Activated T-cell treated with anti-CD3 and anti-CD28 coated beads, Interleukin-2, amount 50 U/mL, for 72 hours (primary cell): ENCODE results near the gene ARHGAP29. TPM values are rescaled to one million over a fixed set of nuclear protein-coding genes. Genes with fewer than 3 reads are reported as not detected.

Experiments
- ATAC-seq, 2 donors: fragments of 150-1000 bp; cut with Tn5 transposase; replicated peaks in 1 of 2; 2 replicates each; pipeline ENCODE4 v1.10.0; 2021; ENCODE audit warnings: moderate library complexity in 2 of 2, mild to moderate bottlenecking in 1 of 2
- DNase-seq, 2 donors: peaks; one replicate each; pipeline ENCODE4 v3.0.0; 2021 to 2022; ENCODE audit warnings: mixed read lengths in 1 of 2
- H3K27ac Mint-ChIP-seq: one replicate; pipeline ENCODE4 v1.8.0; 2022; ENCODE audit warnings: mild to moderate bottlenecking, moderate library complexity, mixed read lengths
- H3K27me3 Mint-ChIP-seq: one replicate; pipeline ENCODE4 v1.8.0; 2022; ENCODE audit warnings: low read depth, mixed read lengths
- H3K36me3 Mint-ChIP-seq, 2 donors: one replicate each; pipeline ENCODE4 v1.8.0; 2022; ENCODE audit warnings: mixed read lengths in 2 of 2, mild to moderate bottlenecking in 1 of 2; ENCODE audit not compliant: insufficient read depth in 2 of 2
- H3K4me1 Mint-ChIP-seq: one replicate; pipeline ENCODE4 v1.8.0; 2022; ENCODE audit warnings: low read depth, mixed read lengths
- H3K4me3 Mint-ChIP-seq, 2 donors: one replicate each; pipeline ENCODE4 v1.8.0; 2022; ENCODE audit warnings: mild to moderate bottlenecking in 2 of 2, mixed read lengths in 2 of 2, moderate library complexity in 2 of 2
- H3K9me3 Mint-ChIP-seq, 2 donors: one replicate each; pipeline ENCODE4 v1.8.0; 2022; ENCODE audit warnings: mixed read lengths in 2 of 2
- total RNA-seq, 2 donors: library from RNA; stranded (reverse); gene quantifications; one replicate each; pipeline ENCODE4 v1.2.3, GENCODE V29; 2022

The ARHGAP29 gene, protein sequence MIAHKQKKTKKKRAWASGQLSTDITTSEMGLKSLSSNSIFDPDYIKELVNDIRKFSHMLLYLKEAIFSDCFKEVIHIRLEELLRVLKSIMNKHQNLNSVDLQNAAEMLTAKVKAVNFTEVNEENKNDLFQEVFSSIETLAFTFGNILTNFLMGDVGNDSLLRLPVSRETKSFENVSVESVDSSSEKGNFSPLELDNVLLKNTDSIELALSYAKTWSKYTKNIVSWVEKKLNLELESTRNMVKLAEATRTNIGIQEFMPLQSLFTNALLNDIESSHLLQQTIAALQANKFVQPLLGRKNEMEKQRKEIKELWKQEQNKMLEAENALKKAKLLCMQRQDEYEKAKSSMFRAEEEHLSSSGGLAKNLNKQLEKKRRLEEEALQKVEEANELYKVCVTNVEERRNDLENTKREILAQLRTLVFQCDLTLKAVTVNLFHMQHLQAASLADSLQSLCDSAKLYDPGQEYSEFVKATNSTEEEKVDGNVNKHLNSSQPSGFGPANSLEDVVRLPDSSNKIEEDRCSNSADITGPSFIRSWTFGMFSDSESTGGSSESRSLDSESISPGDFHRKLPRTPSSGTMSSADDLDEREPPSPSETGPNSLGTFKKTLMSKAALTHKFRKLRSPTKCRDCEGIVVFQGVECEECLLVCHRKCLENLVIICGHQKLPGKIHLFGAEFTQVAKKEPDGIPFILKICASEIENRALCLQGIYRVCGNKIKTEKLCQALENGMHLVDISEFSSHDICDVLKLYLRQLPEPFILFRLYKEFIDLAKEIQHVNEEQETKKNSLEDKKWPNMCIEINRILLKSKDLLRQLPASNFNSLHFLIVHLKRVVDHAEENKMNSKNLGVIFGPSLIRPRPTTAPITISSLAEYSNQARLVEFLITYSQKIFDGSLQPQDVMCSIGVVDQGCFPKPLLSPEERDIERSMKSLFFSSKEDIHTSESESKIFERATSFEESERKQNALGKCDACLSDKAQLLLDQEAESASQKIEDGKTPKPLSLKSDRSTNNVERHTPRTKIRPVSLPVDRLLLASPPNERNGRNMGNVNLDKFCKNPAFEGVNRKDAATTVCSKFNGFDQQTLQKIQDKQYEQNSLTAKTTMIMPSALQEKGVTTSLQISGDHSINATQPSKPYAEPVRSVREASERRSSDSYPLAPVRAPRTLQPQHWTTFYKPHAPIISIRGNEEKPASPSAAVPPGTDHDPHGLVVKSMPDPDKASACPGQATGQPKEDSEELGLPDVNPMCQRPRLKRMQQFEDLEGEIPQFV
- total RNA-seq: 1 to 10 TPM; 1.3 to 1.8 TPM

DNA sequence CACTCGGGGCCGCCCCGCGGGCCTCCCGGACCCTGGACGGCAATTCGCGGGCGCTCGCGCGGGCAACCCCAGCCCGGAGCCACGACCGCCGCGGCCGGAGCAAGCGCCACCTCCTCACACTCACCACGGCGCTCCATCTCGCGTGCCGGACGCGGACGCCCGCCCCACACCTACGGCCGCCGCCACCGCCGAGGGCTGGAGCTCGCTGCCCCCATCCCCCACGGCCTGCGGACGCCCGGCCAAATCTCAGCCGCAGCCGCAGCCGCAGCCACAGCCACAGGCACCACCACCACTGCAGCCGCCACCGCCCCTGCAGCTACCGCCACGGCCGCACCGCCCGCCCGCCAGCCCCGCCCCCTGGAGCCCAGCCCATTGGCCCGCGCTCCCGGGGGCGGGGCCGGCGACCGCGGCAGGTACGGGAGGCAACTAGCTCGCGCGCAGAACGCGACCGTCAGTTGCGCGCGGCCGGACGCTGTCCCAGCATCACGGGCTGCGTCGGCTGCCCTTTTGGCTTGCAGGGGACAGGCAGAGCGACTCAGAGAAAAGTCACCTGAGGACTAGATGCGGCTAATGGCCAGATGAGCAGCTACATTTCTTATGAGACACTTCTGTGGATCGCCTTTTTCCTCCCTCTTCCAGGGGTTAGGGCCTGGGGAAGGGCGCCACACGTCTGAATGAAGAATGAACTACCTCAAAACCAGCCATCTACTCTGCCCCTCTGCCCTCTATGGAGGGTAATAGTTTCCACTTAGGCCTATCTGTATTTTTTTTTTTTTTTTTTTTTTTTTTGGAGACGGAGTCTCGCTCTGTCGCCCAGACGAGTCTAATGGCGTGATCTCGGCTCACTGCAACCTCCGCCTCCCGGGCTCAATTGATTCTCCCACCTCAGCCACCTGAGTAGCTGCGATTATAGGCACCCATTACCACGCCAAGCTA lies at the start of gene ARHGAP29:
TSS of gene ARHGAP29 (minus strand) at position 294 of the 936 bp plus-strand sequence. CDS start 5,973 bp downstream, outside the sequence.
- peaks cover 0 to 2% of the 10 kb centered on the region in 2 donors for H3K9me3 Mint-ChIP-seq
- peak within 1 kb of the TSS; percentile 76 to 81 for H3K4me3 Mint-ChIP-seq
- peak; percentile 78 to 79 for DNase-seq
- H3K4me1 Mint-ChIP-seq: peaks cover 13% of the 10 kb centered on the region
- peaks cover 3% of the 10 kb centered on the region in 2 donors for H3K36me3 Mint-ChIP-seq
- peak; percentile 94 to 95 for ATAC-seq
- no peak within 1 kb of the TSS for H3K27ac Mint-ChIP-seq
- peaks cover 82% of the 10 kb centered on the region for H3K27me3 Mint-ChIP-seq

DNA sequence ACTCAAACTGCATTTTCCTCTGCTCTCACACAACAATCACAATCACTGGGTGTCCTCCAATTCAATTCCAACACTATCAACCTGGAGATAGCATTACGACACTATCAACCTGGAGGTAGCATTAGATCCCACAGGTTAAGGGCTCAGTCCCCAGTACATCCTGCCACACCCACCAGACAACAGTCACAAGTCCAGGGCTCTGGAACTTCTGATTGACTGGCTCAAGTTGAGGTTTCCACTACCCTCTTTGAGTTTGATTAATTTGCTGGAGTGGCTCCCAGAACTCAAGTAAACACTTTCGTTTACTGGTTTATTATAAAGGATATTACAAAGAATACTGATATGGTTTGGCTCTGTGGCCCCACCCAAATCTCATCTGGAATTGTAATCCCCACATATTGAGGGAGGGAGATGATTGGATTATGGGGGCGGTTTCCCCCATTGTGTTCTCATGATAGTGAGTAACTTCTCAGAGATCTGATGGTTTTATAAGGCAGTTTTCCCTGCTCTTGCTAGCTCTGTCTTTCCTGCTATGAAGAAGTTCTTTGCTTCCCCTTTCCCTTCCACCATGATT lies 49.6 kb upstream of the ARHGAP29 start:
- no peaks in the 10 kb centered on the region for H3K9me3 Mint-ChIP-seq
- no peak overlapping the region for H3K27ac Mint-ChIP-seq
- no peak overlapping the region for H3K4me3 Mint-ChIP-seq
- no peak for DNase-seq
- peaks cover 5% of the 10 kb centered on the region for H3K4me1 Mint-ChIP-seq
- peaks cover 55% of the 10 kb centered on the region for H3K27me3 Mint-ChIP-seq
- no peaks in the 10 kb centered on the region for H3K36me3 Mint-ChIP-seq
- no peak for ATAC-seq

DNA sequence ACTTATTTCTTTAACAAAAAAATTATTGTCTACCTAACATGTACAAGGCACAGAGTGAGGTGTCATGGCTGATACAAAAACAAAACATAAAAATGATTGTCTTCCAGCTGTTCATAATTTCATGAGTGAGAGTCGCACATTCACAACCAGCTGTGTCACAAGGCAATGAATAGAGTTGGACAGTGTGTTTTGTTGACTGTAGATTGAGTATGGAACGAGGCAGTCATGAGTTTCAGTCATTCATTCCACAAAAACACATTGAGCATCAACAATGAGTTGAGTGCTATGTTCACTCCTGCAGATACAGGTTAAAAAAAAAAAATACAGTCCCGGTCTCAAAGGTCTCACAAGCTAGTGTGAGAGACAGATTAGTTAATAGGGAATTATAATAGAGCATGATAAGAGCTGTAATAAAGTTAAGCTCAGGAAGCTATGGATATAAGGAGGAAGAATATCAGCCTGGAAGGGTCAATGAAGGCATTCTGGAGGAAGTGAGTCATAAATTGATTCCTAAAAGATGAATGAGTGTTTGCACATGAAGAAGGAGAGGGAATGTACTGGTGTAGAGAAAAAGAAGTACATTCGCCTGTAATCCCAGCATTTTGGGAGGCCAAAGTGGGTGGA lies 47.8 kb upstream of the ARHGAP29 start:
- H3K4me3 Mint-ChIP-seq: no peak overlapping the region
- no peaks in the 10 kb centered on the region for H3K36me3 Mint-ChIP-seq
- DNase-seq (no peak), ATAC-seq (no peak)
- peaks cover 44% of the 10 kb centered on the region for H3K27me3 Mint-ChIP-seq
- H3K9me3 Mint-ChIP-seq: no peaks in the 10 kb centered on the region
- no peak overlapping the region for H3K27ac Mint-ChIP-seq
- peaks cover 5% of the 10 kb centered on the region for H3K4me1 Mint-ChIP-seq

DNA sequence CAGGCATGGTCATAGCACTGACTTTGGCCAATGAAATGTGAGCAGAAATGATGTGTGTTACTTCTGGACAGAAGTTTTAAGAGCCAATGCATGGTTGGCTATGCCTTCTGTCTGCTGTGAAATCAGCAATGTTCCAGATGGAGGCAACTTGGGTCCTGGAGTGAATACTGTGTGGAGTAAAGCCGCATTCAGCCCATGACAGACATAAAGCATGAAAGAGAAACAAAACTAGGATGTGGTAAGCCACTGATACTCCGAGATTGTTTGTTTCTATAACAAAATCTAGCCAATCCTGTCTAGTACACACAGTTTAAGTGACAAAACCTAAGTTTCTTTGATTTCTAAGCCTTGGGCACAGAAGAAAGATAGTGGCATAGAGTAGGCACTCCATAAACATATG lies 47.1 kb upstream of the ARHGAP29 start:
- Mint-ChIP-seq H3K27ac (no peak overlapping the region), H3K4me3 (no peak overlapping the region), H3K36me3 (no peaks in the 10 kb centered on the region), H3K9me3 (no peaks in the 10 kb centered on the region), H3K27me3 (peaks cover 40% of the 10 kb centered on the region), H3K4me1 (peaks cover 5% of the 10 kb centered on the region)
- DNase-seq: no peak
- ATAC-seq: no peak

DNA sequence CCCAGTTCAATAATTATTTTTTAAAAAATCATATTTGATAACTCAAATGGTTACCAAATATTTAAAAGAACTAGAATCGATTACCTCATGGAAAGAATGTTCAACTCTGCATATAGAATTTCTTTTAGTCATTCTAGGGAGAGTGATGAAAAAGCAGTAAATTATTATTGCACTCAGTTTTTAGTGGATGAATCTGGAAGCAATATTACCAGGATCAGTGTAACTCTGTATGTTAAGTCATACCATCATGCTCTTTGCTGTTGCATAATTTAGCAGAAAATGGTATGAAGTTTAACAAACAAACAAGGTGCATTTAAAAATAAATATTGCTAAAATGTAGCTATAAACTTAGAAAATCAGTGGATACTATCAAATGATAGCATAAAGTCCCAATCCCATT lies 46.1 kb upstream of the ARHGAP29 start:
- DNase-seq: no peak
- Mint-ChIP-seq H3K9me3 (no peaks in the 10 kb centered on the region), H3K27me3 (peaks cover 34% of the 10 kb centered on the region)

DNA sequence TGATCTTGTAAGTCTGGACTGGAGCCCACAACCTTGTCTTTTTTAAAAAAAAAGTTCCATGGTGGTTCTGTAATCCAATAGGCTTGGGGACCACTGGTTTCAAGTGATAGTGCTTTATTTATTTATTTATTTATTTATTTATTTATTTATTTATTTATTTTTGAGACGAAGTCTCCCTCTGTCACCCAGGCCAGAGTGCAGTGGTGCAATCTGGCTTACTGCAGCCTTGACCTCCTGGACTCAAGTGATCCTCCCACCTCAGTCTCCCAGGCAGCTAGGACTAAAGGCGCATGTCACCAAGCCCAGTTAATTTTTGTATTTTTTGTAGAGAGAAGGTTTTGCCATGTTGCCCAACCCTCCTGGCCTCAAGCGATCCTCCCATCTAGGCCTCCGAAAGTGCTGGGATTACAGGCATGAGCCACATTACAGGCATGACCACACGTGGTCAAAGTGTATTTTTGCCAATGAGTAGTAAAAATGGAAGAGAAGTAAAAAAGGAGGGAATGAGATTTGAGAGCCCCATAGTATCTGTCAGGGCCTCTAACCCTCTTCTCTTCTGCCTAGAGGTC lies 44.8 kb upstream of the ARHGAP29 start:
- Mint-ChIP-seq H3K9me3 (no peaks in the 10 kb centered on the region), H3K27me3 (peaks cover 34% of the 10 kb centered on the region), H3K27ac (no peak overlapping the region), H3K36me3 (no peaks in the 10 kb centered on the region), H3K4me3 (no peak overlapping the region), H3K4me1 (peaks cover 5% of the 10 kb centered on the region)
- no peak for DNase-seq
- ATAC-seq: no peak

More for the DNA sequence above, 46.1 kb upstream of the ARHGAP29 start:
- Mint-ChIP-seq H3K36me3 (no peaks in the 10 kb centered on the region), H3K4me1 (peaks cover 5% of the 10 kb centered on the region), H3K27ac (no peak overlapping the region), H3K4me3 (no peak overlapping the region)
- ATAC-seq: no peak

DNA sequence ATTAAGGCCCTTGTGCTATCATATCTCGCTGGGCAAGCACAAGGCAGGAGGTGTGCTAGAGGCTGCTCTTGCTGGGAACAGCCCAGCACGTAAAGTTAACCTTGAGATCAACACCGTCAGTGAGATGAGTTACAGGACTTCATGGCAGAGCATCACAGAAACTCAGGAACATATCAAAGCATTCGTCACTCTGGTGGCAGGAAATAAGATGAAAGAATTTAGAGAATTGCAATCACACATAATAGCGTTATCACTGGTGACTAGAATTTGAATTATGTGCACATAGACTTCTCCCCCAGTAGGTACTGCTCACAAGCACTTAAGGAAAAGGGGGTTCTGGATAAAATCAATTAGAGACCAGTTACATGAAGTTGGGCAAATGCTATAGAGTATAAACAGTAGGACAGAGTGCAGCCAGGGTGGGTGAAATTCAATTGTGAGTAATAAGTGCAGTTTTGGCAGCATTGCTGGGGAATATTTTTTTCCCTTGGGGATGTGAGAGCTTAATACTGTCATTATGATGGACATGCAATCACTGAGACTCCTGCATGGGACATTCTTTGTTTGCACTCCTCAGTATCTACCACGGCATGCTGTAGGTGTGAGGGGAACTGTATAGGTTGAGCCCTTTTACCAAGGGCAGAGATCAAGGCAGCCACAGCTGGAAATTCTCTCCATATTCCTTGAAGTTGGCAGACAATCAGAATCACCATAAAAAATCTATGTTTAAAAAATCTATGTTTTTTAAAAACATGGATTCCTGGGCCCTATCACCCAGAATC lies 44.2 kb upstream of the ARHGAP29 start:
- Mint-ChIP-seq H3K9me3 (no peaks in the 10 kb centered on the region), H3K4me3 (no peak overlapping the region), H3K27ac (no peak overlapping the region), H3K27me3 (peaks cover 34% of the 10 kb centered on the region), H3K36me3 (no peaks in the 10 kb centered on the region), H3K4me1 (peaks cover 5% of the 10 kb centered on the region)
- DNase-seq (no peak), ATAC-seq (no peak)

DNA sequence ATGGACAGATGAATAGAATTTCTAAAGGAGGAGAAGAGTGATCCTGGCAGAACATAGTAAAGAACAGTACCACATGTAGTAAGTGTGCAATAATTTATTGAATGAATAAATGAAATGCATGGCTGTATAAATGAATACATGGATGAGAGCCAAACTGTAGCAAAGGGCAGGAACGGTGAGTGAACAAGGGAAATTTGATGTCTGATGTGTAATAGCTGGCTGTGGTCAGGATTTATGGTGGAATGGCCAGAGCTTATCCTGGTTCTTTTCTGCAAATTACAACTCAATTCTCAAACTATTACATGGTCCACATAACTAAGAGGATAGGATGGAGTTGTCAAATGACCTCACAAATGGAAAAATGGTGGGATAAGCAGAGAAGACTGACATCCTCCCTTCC lies 43.2 kb upstream of the ARHGAP29 start:
- DNase-seq: no peak
- peaks cover 5% of the 10 kb centered on the region for H3K4me1 Mint-ChIP-seq
- H3K4me3 Mint-ChIP-seq: no peak overlapping the region
- H3K27me3 Mint-ChIP-seq: peaks cover 34% of the 10 kb centered on the region
- no peak for ATAC-seq
- no peaks in the 10 kb centered on the region for H3K9me3 Mint-ChIP-seq
- H3K27ac Mint-ChIP-seq: no peak overlapping the region
- H3K36me3 Mint-ChIP-seq: no peaks in the 10 kb centered on the region

DNA sequence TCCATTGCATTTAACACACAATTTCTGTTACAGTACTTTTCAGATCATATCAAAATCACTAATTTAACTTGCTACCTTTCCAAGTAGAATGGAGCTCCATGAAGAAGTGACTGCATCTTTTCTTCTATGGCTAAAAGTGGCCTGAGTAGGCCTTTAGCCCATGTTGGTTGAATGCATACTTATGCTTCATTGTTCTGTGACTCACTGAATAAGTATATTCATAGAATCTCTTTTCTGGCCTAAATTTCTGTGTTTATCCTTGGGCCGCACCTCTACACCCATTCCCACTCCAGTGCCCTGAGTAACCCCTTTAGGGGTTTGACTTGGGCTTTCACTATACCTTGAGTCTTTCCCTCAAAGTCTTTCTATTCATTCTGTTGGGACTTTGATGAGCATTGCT lies 42.1 kb upstream of the ARHGAP29 start:
- no peak for ATAC-seq
- peaks cover 25% of the 10 kb centered on the region for H3K27me3 Mint-ChIP-seq
- H3K4me1 Mint-ChIP-seq: no peaks in the 10 kb centered on the region
- no peak overlapping the region for H3K4me3 Mint-ChIP-seq
- no peaks in the 10 kb centered on the region for H3K9me3 Mint-ChIP-seq
- DNase-seq: no peak
- H3K36me3 Mint-ChIP-seq: no peaks in the 10 kb centered on the region
- no peak overlapping the region for H3K27ac Mint-ChIP-seq

DNA sequence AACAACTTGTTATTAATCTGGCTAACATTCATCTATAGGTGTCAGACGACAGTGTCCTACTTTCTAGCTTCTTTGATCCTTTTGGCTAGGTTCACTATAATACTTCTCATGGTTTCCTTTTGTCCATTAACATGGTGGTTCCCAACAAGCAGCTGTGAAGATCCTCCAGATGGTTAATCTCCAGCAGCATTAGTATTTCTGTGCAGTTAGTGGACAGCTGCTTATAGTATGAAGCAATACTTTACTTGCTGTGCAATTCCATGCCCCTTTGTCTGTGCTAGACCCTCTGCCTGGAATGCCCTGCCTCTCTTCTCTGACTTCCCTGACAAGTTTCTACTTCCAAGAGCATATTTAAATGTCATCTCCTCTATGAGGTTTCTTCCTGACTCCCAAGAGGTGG lies 41.7 kb upstream of the ARHGAP29 start:
- no peak overlapping the region for H3K4me3 Mint-ChIP-seq
- no peak for DNase-seq
- H3K9me3 Mint-ChIP-seq: no peaks in the 10 kb centered on the region
- H3K4me1 Mint-ChIP-seq: no peaks in the 10 kb centered on the region
- no peak for ATAC-seq
- H3K27me3 Mint-ChIP-seq: peaks cover 25% of the 10 kb centered on the region
- H3K36me3 Mint-ChIP-seq: no peaks in the 10 kb centered on the region
- no peak overlapping the region for H3K27ac Mint-ChIP-seq

DNA sequence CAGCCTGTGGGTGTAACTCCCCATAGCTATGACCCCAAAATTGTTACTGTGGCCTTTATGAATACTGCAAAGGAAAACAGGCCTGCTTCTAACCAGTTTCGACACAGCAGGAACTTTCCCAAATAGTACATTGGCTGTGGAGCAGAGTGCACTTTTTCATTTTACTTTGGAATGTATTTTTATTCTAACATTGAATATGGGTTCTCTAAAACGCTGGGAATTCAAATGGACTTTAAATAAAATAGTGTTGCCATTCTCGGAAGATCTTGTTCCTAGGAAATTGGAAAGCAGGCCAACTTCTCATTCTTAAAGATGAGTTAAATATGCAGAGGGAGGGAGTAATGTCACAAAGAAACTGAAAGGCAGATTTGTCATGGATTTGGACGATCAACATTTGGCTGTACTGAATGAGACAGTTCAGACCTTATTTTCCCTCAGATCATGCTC lies 39.6 kb upstream of the ARHGAP29 start:
- DNase-seq (no peak), ATAC-seq (no peak)
- no peaks in the 10 kb centered on the region for H3K4me1 Mint-ChIP-seq
- peaks cover 21% of the 10 kb centered on the region for H3K27me3 Mint-ChIP-seq
- no peak overlapping the region for H3K27ac Mint-ChIP-seq
- H3K36me3 Mint-ChIP-seq: no peaks in the 10 kb centered on the region
- H3K4me3 Mint-ChIP-seq: no peak overlapping the region
- H3K9me3 Mint-ChIP-seq: no peaks in the 10 kb centered on the region
